NT2/D1 (cell line): ENCODE measurements around the gene SKIC8.

Source experiments
- YY1 ChIP-seq: IDR thresholded peaks from 2 replicates; pipeline ENCODE4 v1.6.1; 2011; ENCODE audit not compliant: insufficient read length, insufficient read depth
- ZNF274 ChIP-seq: IDR thresholded peaks from 2 replicates; pipeline ENCODE4 v1.6.1; 2011; ENCODE audit warnings: mild to moderate bottlenecking, low read depth, low read length

GRCh38 chr15:78274994-78275393 lies 24.4 kb downstream of the SKIC8 start:
- TF ChIP-seq ZNF274 (no peak), YY1 (no peak)
